GM19025 (cell line): ENCODE data around the gene C17orf67.

Experiments used
- ATAC-seq: cut with Tn5 transposase; IDR thresholded peaks from one replicate; pipeline ENCODE4 v1.9.1; 2021; ENCODE audit warnings: mild to moderate bottlenecking, low read depth, moderate library complexity; ENCODE audit not compliant: unreplicated experiment

The C17orf67 gene

GRCh38 chr17:56833809-56834379 is at the start of gene C17orf67, which contains the start of gene DGKE:
Gene C17orf67 (minus strand): TSS chr17:56833920. CDS start chr17:56815810, 18,110 bp downstream.
Gene DGKE (plus strand): TSS chr17:56834151. CDS start chr17:56834796, 645 bp downstream.
- ATAC-seq: peak; percentile 59

GRCh38 chr17:56881685-56882295 is 48.1 kb upstream of the C17orf67 start:
- no peak for ATAC-seq

- ATAC-seq: no peak
These were observed 46.9 kb upstream of the C17orf67 start for GRCh38 chr17:56880571-56880970.

- ATAC-seq: no peak
These were observed 46.4 kb upstream of the C17orf67 start for GRCh38 chr17:56880133-56880532.

- no peak for ATAC-seq
These were observed 45.6 kb upstream of the C17orf67 start for GRCh38 chr17:56879280-56879679.

- no peak for ATAC-seq
These were observed 43.1 kb upstream of the C17orf67 start for GRCh38 chr17:56876766-56877179.

GRCh38 chr17:56870081-56870651 is 36.4 kb upstream of the C17orf67 start:
- ATAC-seq: no peak

GRCh38 chr17:56868716-56869115 is 35.0 kb upstream of the C17orf67 start:
- ATAC-seq: no peak

- no peak for ATAC-seq
These were observed 34.2 kb upstream of the C17orf67 start for GRCh38 chr17:56867948-56868376.

- no peak for ATAC-seq
These were observed 32.8 kb upstream of the C17orf67 start for GRCh38 chr17:56866496-56866895.

- ATAC-seq: no peak
These were observed 32.4 kb upstream of the C17orf67 start for GRCh38 chr17:56866076-56866475.

- no peak for ATAC-seq
These were observed 30.3 kb upstream of the C17orf67 start for GRCh38 chr17:56863974-56864373.

GRCh38 chr17:56861899-56862298 is 28.2 kb upstream of the C17orf67 start:
- no peak for ATAC-seq

GRCh38 chr17:56851008-56851407 is 17.3 kb upstream of the C17orf67 start:
- no peak for ATAC-seq

- no peak for ATAC-seq
These were observed 16.9 kb upstream of the C17orf67 start for GRCh38 chr17:56850591-56850990.

- no peak for ATAC-seq
These were observed 15.4 kb upstream of the C17orf67 start for GRCh38 chr17:56849131-56849530.

- no peak for ATAC-seq
These were observed 13.4 kb upstream of the C17orf67 start for GRCh38 chr17:56847106-56847505.

- no peak for ATAC-seq
These were observed 12.2 kb upstream of the C17orf67 start for GRCh38 chr17:56845934-56846333.

GRCh38 chr17:56842577-56842976 is 8.9 kb upstream of the C17orf67 start:
- no peak for ATAC-seq

GRCh38 chr17:56838687-56839086 is 5.0 kb upstream of the C17orf67 start:
- ATAC-seq: no peak

GRCh38 chr17:56835264-56835585 is 1.5 kb upstream of the C17orf67 start:
- no peak for ATAC-seq
